Activated CD4-positive, alpha-beta memory T cell treated with anti-CD3 and anti-CD28 coated beads, Interleukin-2, amount 10 ng/mL, durations not matched to agents 7 days and 5 days (primary cell): Measurements from ENCODE around the gene SPAST. TPM values are rescaled to one million over a fixed set of nuclear protein-coding genes. Genes with fewer than 3 reads are reported as not detected.
"Not testable (repeated sequence)": the region's sequence is repeated elsewhere in the genome, so short reads cannot be mapped to it uniquely, and the experiment has no call there.

ENCODE experiments used
- CTCF ChIA-PET: fragments of 350-600 bp; sonication (Branson Sonifier 250); formaldehyde crosslinking; loops from one replicate; lab custom pipeline; 2021; ENCODE audit warnings: antibody characterized with exemption, inconsistent platforms; lab: Charles Lee
- POLR2A ChIA-PET: fragments of 350-600 bp; sonication (Branson Sonifier 250); formaldehyde crosslinking; loops from one replicate; lab custom pipeline; 2021; ENCODE audit warnings: antibody characterized with exemption; lab: Charles Lee
- DNase-seq: peaks from one replicate; pipeline ENCODE4 v3.0.0-alpha.2; 2020
- H3K27ac Mint-ChIP-seq: one replicate; pipeline ENCODE4 v1.8.0; 2021; ENCODE audit warnings: mild to moderate bottlenecking, mixed read lengths
- H3K27me3 Mint-ChIP-seq: one replicate; pipeline ENCODE4 v1.8.0; 2021; ENCODE audit warnings: mixed read lengths
- H3K36me3 Mint-ChIP-seq: one replicate; pipeline ENCODE4 v1.8.0; 2021; ENCODE audit warnings: low read depth, mixed read lengths
- H3K4me1 Mint-ChIP-seq: one replicate; pipeline ENCODE4 v1.8.0; 2021; ENCODE audit warnings: mixed read lengths
- H3K4me3 Mint-ChIP-seq: one replicate; pipeline ENCODE4 v1.8.0; 2021; ENCODE audit warnings: mild to moderate bottlenecking, mixed read lengths
- H3K9me3 Mint-ChIP-seq: one replicate; pipeline ENCODE4 v1.8.0; 2021; ENCODE audit warnings: mixed read lengths
- total RNA-seq, 2 experiments: library from RNA; stranded (reverse); gene quantifications; one replicate each; pipeline ENCODE4 v1.2.3, GENCODE V29; 2021

The SPAST gene
- total RNA-seq, 2 experiments from 2014 or later: 21.1 to 21.8 TPM

DNA sequence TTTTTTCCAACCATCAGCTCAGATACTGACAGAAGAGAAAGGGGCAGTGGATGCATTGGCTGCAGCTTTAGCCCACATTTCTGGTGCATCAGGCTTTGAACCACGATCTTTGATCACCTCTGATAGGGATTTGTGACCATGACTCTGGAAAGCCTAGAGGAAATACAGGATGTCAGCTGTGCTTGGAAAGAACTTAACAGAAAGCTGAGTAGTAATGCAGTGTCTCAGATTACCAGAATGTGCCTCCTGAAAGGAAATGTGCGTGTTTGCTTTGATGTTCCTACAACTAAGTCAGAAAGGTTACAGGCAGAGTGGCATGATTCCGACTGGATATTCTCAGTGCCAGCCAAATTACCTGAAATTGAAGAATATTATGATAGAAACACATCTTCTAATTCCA, 140.1 kb downstream of the SPAST start:
- H3K36me3 Mint-ChIP-seq: peaks cover 40% of the 10 kb centered on the region
- DNase-seq, CTCF ChIA-PET, H3K27ac Mint-ChIP-seq, H3K4me1 Mint-ChIP-seq, H3K9me3 Mint-ChIP-seq, H3K4me3 Mint-ChIP-seq, H3K27me3 Mint-ChIP-seq: not testable (repeated sequence)
- POLR2A ChIA-PET: interaction anchor here (2.0 kb wide), 1 partner anchor 38 kb away, joined by 4 read pairs; the partner anchor contains the start of gene SLC30A6

Other genes starting within 250 kb of the SPAST start
- 10 to 100 TPM; 40.7 to 41.5 TPM for gene MEMO1, start 52.5 kb upstream of the SPAST start, total RNA-seq
- 10 to 100 TPM; 68.9 to 74.2 TPM for gene DPY30, start 23.8 kb upstream of the SPAST start, total RNA-seq
- 10 to 100 TPM; 25.6 to 26.6 TPM for gene SLC30A6, start 102.3 kb downstream of the SPAST start, total RNA-seq
- under 1 TPM; 0.08 to 0.30 TPM for gene NLRC4, start 201.3 kb downstream of the SPAST start, total RNA-seq
- gene YIPF4, start 214.3 kb downstream of the SPAST start, total RNA-seq: 10 to 100 TPM; 40.3 to 48.9 TPM